Suprapubic skin (tissue), 4 donors: Measurements from ENCODE around the gene NUP35. TPM values are rescaled to one million over a fixed set of nuclear protein-coding genes. Genes with fewer than 3 reads are reported as not detected.

Experiments used
- DNase-seq, 2 donors: peaks; one replicate each; pipeline ENCODE4 v3.0.0-alpha.2; 2019; ENCODE audit warnings: low spot score in 2 of 2
- H3K27ac ChIP-seq: fragments of 200-600 bp; sonication (generic); one replicate; pipeline ENCODE4 v1.5.1; 2019
- H3K27me3 ChIP-seq: fragments of 200-600 bp; sonication (generic); one replicate; pipeline ENCODE4 v1.5.1; 2019
- H3K36me3 ChIP-seq: fragments of 200-600 bp; sonication (generic); one replicate; pipeline ENCODE4 v1.5.1; 2019
- H3K4me1 ChIP-seq: fragments of 200-600 bp; sonication (generic); one replicate; pipeline ENCODE4 v1.5.1; 2019
- H3K4me3 ChIP-seq: fragments of 200-600 bp; sonication (generic); one replicate; pipeline ENCODE4 v1.5.1; 2019; ENCODE audit warnings: mild to moderate bottlenecking
- H3K9me3 ChIP-seq: fragments of 200-600 bp; sonication (generic); one replicate; pipeline ENCODE4 v1.5.1; 2019
- CTCF ChIP-seq, 2 donors: fragments of 200-600 bp in 1 of 2; fragments of 450-650 bp in 1 of 2; sonication (generic) in 1 of 2; IDR thresholded peaks; one replicate each; pipeline ENCODE4 v1.5.1; 2016 to 2019; ENCODE audit warnings: antibody characterized with exemption in 2 of 2, mild to moderate bottlenecking in 1 of 2, moderate library complexity in 1 of 2
- EP300 ChIP-seq: sonication (generic); formaldehyde crosslinking; IDR thresholded peaks from one replicate; pipeline ENCODE4 v1.6.1; 2017; ENCODE audit warnings: antibody characterized with exemption
- POLR2A ChIP-seq, 2 donors: fragments of 450-650 bp; IDR thresholded peaks; one replicate each; pipeline ENCODE4 v1.6.1; 2017; ENCODE audit warnings: antibody characterized with exemption in 2 of 2, mild to moderate bottlenecking in 2 of 2, moderate library complexity in 2 of 2
- POLR2AphosphoS5 ChIP-seq, 3 donors: sonication (generic); formaldehyde crosslinking; IDR thresholded peaks; one replicate each; pipeline ENCODE4 v1.6.1; 2017; ENCODE audit warnings: antibody characterized with exemption in 3 of 3
- WGBS: methylation state at CpG from one replicate; pipeline ENCODE4 v1.1.5; 2018; 5-methylcytosine and 5-hydroxymethylcytosine counted together
- total RNA-seq, 4 donors: library from RNA; depleted of rRNA; stranded (reverse); fragments of >200 nt; gene quantifications; one replicate each; pipeline ENCODE4 v1.1.0, GENCODE V29; 2016

NUP35 gene
- total RNA-seq, 4 donors from 2014 or later: 15.1 to 27.7 (median 22.7) TPM

- TF ChIP-seq EP300: no peak
- no peak for TF ChIP-seq CTCF (IDR thresholded peaks at IDR 0.05)
- TF ChIP-seq POLR2A (IDR thresholded peaks at IDR 0.05): no peak
- 87% methylated on average over 1 of the region's 1 CpG for WGBS
- Histone ChIP-seq H3K4me3 (no peak overlapping the region), H3K4me1 (no peaks in the 10 kb centered on the region), H3K27ac (no peak overlapping the region), H3K27me3 (no peaks in the 10 kb centered on the region), H3K36me3 (peaks cover 17% of the 10 kb centered on the region), H3K9me3 (no peaks in the 10 kb centered on the region)
- no peak for DNase-seq
These were observed 68.1 kb downstream of the NUP35 start for GRCh38 chr2:183192343-183192742.

DNA sequence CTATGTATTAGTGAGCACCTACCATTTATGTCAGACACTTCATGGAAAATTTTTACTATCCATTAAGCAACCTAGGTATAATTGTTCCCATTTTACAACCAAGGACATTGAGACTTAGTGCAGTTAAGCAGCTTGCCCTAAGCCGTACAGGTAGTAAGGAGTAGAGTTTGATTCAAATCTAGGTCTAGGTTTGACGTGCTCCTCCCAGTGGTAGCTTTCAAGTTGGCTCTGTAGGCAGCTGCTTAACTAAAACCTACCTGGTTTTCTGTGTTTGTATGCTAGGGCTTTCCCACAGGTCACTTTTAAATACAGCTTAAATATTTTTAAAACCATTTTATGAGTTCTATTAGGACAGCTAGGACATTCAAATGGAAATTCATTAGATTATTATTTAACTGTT lies 69.7 kb downstream of the NUP35 start:
- Histone ChIP-seq H3K4me1 (no peaks in the 10 kb centered on the region), H3K27me3 (no peaks in the 10 kb centered on the region), H3K27ac (no peak overlapping the region), H3K36me3 (peaks cover 13% of the 10 kb centered on the region), H3K9me3 (no peaks in the 10 kb centered on the region), H3K4me3 (no peak overlapping the region)
- DNase-seq: no peak
- WGBS: 96% methylated on average over 2 of the region's 2 CpGs
- TF ChIP-seq EP300 (no peak), POLR2AphosphoS5 (IDR thresholded peaks at IDR 0.05) (no peak)

GRCh38 chr2:183195397-183195796 lies 71.2 kb downstream of the NUP35 start:
- no peak for TF ChIP-seq EP300
- no peak for TF ChIP-seq POLR2A (IDR thresholded peaks at IDR 0.05)
- TF ChIP-seq CTCF (IDR thresholded peaks at IDR 0.05): no peak
- 91% methylated on average over 1 of the region's 1 CpG for WGBS
- H3K9me3 ChIP-seq: no peaks in the 10 kb centered on the region
- no peak overlapping the region for H3K27ac ChIP-seq
- H3K4me1 ChIP-seq: no peaks in the 10 kb centered on the region
- no peak for DNase-seq
- H3K27me3 ChIP-seq: no peaks in the 10 kb centered on the region
- no peak overlapping the region for H3K4me3 ChIP-seq
- H3K36me3 ChIP-seq: peaks cover 5% of the 10 kb centered on the region

DNA sequence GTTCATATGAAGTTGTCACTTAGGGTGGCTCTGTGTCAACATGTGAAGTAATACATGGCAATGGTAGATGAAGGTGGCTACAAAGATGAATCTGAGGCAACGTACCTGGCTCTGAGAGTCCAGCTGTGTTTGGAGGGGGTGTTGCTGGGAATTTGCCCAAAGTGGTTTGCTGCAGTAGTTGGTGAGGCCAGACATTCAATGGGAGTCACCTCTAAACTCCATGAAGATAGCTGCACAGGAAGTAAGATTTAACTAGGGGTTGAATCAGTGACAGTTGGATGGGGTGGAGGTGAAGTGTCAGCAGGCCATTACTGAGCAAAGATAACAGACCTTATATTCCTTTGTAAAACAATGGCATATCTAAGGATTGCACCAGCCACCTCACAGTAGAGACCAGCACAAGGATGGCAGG lies 71.8 kb downstream of the NUP35 start:
- TF ChIP-seq EP300 (no peak), POLR2A (IDR thresholded peaks at IDR 0.05) (no peak), POLR2AphosphoS5 (IDR thresholded peaks at IDR 0.05) (no peak), CTCF (IDR thresholded peaks at IDR 0.05) (no peak)
- peaks cover 1% of the 10 kb centered on the region for H3K36me3 ChIP-seq
- no peaks in the 10 kb centered on the region for H3K9me3 ChIP-seq
- no peak for DNase-seq
- 88% methylated on average over 1 of the region's 1 CpG for WGBS
- no peak overlapping the region for H3K27ac ChIP-seq
- no peak overlapping the region for H3K4me3 ChIP-seq
- no peaks in the 10 kb centered on the region for H3K27me3 ChIP-seq
- no peaks in the 10 kb centered on the region for H3K4me1 ChIP-seq

GRCh38 chr2:183204397-183204796 lies 80.2 kb downstream of the NUP35 start:
- Histone ChIP-seq H3K27me3 (no peaks in the 10 kb centered on the region), H3K36me3 (no peaks in the 10 kb centered on the region), H3K9me3 (no peaks in the 10 kb centered on the region), H3K4me1 (no peaks in the 10 kb centered on the region), H3K27ac (no peak overlapping the region), H3K4me3 (no peak overlapping the region)
- no peak for DNase-seq
- TF ChIP-seq POLR2AphosphoS5 (IDR thresholded peaks at IDR 0.05) (no peak), EP300 (no peak)
- 89% methylated on average over 1 of the region's 1 CpG for WGBS

DNA sequence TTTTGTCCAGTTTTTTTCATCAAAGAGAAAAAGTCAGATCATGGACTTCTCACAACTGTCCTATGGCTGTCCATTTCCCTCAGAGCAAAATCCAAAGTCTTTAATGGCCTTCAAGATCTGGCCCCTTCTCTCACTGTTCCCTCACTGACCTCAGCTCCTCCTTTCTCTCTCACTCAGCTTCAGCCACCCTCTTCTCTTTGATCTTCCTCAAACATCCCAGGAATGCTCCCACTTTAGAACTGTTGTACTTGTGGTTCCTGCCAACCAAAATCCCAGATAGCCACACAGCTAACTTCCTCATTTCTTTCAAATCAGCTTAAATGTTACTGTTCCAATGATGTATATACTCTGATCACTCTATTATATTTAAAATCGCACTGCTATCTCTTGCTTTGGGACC lies 82.9 kb downstream of the NUP35 start:
- no peaks in the 10 kb centered on the region for H3K9me3 ChIP-seq
- H3K4me1 ChIP-seq: no peaks in the 10 kb centered on the region
- TF ChIP-seq CTCF (IDR thresholded peaks at IDR 0.05) (no peak), POLR2A (IDR thresholded peaks at IDR 0.05) (no peak), POLR2AphosphoS5 (IDR thresholded peaks at IDR 0.05) (no peak), EP300 (no peak)
- no peaks in the 10 kb centered on the region for H3K36me3 ChIP-seq
- 86% methylated on average over 1 of the region's 1 CpG for WGBS
- DNase-seq: no peak
- no peak overlapping the region for H3K27ac ChIP-seq
- no peak overlapping the region for H3K4me3 ChIP-seq
- no peaks in the 10 kb centered on the region for H3K27me3 ChIP-seq
